GM18508 (cell line): ENCODE measurements around the gene ZSWIM5.
"Not testable (repeated sequence)": the region's sequence is repeated elsewhere in the genome, so short reads cannot be mapped to it uniquely, and the experiment has no call there.

ENCODE experiments used
- ATAC-seq: cut with Tn5 transposase; IDR thresholded peaks from one replicate; pipeline ENCODE4 v1.9.1; 2021; ENCODE audit warnings: moderate number of reproducible peaks; ENCODE audit not compliant: insufficient read depth, unreplicated experiment

ZSWIM5 gene

DNA sequence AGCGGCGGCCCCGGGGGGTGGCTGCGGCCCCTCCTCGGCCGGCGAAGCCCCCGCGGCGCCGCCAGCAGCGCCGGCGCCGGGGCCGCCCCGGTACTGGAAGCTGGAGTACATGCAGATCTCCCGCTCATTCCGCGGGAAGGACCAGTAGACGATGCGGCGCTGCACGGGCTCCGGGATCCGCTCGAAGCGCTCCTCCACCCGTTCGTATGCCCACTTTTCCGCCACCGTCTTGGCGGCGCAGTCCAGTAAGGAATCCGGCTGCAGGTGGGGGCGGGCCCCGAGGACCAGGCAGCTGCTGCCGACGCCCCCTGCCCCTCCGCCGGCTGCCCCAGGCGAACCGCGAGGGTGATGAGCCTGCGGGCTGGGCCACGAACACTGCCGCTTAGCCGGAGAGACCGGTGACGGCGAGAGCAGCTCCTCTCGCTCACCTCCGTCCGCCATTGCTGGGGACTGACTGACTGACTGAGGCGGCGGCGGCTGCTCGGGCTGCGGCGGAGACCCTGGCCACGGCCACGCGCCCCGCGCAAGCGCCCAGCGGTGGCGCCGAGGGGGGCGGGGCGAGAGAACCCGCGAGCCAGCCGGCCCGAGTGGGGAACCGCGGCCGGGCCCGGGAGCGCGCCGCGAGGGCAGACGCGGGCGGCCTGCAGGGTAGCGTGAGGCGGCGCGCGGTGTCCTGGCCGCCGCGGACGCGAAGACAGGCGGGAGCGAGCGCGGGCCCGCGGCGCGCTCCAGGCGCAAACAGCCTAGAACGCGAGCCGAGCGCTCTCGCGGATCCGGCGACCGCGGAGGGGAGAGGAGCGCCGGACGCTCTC is at the start of gene ZSWIM5:
Gene ZSWIM5, minus strand, starts transcription at position 696 of the 812 bp plus-strand sequence. Its CDS starts 255 bp downstream, at position 441.
- no peak for ATAC-seq

DNA sequence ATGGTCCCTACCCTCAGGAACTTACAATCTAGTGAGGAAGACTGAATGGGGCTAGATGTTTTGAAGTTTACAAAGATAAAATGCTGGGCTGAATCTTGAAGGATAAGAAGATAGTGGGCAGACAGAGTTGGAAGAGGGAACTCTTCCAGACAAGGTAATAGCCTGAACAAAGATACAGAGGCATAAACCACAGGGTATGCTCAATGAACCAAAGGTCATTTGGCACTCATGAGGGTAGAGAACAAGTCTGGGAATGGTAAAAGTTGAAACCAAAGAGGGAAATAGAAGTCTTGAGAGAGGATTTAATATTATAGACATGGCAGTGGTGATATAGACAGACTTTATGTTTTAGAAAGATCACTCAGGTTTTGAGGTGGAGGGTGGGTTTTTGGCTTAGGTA is 48.1 kb upstream of the ZSWIM5 start:
- no peak for ATAC-seq

DNA sequence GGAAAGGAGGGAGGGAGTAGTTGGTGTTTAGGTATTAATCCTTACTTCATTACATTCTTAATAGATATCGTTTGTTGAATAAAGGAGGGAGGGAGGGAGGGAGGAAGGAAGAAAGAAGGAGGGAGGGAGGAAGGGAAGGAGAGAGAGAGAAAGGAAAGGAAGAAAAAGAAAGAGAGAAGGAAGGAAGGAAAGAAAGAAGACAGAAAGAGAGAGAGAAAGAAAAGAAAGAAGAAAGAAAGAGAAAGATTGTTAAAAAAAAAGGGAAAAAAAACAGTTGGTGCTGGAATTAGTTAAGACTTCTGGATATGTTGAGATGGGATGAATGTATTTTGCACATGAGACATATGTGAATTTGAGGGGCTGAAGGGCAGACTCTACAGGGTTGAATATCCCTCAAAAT is 44.1 kb upstream of the ZSWIM5 start:
- ATAC-seq: no peak

DNA sequence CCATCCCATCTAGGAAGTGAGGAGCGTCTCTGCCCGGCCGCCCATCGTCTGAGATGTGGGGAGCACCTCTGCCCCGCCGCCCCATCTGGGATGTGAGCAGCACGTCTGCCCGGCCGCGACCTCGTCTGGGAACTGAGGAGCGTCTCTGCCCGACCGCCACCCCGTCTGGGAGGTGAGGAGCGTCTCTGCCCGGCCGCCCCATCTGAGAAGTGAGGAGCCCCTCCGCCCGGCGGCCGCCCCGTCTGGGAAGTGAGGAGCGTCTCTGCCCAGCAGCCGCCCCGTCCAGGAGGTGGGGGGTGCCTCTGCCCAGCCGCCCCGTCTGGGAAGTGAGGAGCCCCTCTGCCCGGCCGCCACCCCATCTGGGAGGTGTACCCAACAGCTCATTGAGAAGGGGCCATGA is 41.6 kb upstream of the ZSWIM5 start:
- not testable (repeated sequence) for ATAC-seq

DNA sequence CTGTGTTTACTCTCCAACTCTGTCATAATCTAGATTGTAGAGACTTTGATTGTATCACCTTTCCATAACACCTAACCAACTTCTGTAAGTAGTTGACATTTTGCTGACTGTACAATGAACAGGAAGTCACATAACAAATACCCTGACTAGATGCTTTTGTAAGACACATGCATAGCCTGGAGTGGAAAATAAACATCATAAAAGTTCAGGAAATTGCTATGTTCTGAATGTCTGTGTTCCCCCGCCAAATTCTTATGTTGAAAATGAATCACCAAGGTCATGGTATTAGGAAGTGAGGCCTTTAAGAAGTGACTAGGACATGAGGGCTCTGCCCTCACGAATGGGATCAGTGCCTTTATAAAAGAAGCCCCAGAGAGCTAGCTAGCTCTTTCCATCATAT is 40.4 kb upstream of the ZSWIM5 start:
- no peak for ATAC-seq

DNA sequence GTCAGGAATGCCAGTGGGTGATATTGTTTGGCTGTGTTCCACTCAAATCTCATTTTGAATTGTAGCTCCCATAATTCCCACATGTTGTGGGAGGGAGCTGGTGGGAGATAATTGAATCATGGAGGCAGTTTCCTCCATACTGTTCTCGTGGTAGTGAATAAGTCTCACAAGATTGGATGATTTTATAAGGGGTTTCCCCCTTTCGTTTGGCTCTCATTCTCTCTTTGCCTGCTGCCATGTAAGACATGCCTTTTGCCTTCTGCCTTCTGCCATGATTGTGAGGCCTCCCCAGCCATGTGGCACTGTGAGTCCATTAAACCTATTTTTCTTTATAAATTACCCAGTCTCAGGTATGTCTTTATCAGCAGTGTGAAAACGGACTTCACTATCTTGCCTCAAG is 40.0 kb upstream of the ZSWIM5 start:
- ATAC-seq: not testable (repeated sequence)

DNA sequence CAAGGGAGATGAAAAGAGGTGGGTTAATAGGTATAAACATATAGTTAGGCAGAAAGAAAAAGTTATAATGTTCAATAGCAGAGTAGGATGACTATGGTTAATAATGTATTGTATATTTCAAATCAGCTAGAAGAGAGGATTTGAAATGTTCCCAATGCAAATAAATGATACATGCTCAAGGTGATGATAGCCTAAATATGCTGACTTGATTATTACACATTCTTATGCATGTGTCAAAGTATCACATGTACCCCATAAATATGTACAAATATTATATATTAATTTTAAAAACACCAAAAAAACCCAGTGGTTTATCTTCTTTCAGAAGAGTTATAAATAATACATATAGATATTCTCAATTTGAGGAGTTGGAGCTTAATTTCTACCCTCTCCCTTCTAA is 38.3 kb upstream of the ZSWIM5 start:
- ATAC-seq: no peak

DNA sequence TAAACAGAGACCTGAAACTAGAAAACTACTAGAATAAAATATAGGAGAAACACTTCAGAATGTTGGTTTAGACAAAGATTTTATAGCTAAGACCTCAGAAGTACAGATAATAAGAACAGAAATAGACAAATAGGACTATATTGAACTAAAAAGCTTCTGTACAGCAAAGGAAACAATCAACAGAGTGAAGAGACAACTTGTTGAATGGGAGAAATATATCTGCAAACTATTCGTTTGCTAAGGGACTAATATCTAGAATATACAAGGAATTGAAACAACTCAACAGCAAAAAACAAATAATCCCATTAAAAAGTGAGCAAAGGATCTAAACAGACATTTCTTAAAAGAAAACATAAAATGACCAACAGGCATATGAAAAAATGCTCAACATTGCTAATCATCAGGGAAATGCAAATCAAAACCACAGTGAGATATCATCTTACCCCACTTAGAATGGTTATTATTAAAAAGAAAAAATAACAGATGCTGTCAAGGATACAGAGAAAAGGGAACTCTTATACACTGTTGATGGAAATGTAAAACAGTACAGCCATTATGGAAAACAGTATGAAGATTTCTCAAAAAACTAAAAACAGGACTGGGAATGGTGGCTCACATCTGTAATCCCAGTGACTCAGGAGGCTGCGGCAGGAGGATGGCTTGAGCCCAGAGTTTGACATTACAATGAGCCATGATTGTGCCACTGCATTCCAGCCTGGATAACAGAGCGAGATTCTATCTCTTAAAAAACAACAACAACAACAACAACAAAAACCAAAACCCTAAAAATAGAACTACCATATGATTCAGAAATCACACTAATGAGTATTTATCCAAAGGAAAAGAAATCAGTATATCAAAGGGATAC is 37.3 kb upstream of the ZSWIM5 start:
- ATAC-seq: no peak

DNA sequence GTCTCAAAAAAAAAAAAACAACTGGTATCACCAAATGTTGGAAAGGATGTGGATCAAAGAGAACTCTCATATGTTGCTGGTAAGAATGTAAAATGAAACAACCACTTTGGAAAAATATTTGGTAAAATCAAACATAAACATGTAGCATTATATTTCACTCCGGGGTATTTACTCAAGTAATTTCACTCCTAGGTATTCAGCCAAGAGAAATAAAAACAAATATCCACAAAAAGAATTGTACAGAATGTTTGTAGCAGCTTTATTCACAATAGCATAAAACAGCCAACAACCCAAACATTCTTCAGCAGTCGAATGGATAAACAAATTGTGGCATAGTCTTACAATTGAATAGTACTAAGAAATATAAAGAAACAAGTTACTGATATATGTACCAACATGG is 32.4 kb upstream of the ZSWIM5 start:
- no peak for ATAC-seq

DNA sequence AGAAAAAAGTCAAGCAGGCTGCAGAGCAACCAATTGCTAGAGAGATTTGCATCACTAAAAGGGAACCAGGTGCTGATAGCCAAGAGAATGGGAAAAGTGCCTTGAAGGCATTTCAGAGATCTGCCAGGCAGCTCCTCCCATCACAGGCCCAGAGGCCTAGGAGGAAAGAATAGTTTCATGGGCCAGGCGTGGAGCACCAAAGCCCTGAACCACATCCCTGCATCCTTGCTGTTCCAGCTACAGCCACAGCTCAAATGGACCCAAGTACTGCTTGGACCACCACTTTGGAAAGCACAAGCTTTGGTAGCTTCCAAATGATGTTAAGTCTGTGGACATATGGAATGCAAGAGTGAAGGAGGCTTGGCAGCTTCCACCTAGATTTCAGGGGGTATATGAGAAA is 29.7 kb upstream of the ZSWIM5 start:
- no peak for ATAC-seq

DNA sequence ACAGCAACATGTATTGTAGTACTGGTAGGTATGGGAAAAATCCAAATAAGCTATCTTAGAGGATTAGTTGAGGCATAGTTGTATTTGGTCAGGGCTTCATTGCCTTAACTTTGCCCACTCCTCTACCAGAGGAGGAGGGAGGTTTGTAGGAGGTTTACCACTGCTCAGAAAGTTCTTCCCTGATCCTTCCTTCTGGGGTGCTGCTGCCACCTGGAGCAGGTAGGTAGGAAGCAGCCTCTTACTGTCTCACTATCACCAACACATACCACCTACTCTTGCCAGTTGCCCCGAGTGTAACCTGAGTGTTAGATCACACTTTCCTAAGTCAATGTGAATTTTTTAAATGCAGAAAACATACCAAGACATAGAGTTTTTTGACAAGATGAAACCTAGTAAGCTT is 24.1 kb upstream of the ZSWIM5 start:
- ATAC-seq: no peak

DNA sequence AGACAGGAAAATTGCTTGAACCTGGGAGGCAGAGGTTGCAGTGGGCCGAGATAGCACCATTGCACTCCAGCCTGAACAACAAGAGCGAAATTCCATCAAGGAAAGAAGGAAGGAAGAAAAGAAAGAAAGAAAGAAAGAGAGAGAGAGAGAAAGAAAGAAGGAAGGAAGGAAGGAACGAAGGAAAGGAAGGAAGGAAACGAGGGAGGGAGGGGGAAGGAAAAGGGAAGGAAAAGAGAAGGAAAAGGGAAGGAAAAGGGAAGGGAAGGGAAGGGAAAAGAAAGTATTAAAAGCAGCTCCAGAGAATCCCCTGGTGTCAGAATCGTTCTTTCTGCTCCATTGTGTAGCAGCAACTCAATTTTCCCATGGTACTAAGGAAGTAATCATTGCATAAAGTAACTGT is 19.2 kb upstream of the ZSWIM5 start:
- no peak for ATAC-seq

DNA sequence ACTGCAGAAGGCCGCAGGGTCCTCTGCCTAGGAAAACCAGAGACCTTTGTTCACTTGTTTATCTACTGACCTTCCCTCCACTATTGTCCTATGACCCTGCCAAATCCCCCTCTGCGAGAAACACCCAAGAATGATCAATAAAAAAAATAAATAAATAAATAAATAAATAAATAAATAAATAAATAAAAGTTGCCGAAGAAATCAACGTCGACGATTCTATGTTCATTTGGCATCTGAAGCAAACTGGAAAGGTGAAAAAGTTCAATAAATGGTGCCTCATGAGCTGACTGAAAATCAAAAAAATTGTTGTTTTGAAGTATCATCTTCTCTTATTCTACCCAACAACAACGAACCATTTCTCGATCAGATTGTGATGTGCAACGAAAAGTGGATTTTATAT is 17.3 kb upstream of the ZSWIM5 start:
- not testable (repeated sequence) for ATAC-seq

DNA sequence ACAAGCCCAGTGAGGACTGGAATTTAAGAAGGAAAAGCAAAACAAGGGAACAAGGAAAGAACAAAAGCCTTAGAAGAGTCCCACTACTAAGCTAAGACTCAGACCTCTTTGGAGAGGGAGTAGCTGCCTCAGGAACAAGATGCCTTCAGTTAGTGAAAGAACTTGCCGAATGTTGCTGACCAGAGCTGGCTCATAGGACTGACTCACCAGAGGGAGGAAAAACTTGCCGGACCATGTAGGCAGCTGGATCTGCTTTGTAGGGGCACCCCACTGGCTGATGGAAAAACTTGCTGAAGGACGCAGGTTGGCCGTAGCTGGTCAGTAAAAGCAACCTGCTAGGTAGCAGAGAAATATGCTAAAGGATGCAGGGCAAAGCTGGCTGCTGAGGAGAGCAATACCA is 15.3 kb upstream of the ZSWIM5 start:
- no peak for ATAC-seq

DNA sequence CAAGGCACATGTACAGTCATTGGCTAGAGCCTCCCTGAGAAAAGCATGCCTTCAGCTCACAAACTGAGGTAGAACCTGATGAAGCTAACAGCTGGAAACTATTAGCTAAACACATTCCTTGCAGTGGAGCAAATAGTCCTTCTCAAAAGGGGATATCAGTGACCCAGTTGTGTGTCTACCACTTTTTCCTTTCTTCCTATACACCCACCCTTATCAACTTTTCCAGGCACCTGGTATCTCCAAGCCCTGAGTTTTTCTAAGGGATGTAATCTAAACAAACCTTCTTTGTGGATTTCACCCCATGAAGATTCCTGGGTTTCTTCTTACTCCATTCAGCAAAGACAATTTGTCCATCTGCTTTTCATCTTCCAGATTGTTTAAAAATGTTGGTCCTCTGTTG is 10.5 kb upstream of the ZSWIM5 start:
- ATAC-seq: no peak

DNA sequence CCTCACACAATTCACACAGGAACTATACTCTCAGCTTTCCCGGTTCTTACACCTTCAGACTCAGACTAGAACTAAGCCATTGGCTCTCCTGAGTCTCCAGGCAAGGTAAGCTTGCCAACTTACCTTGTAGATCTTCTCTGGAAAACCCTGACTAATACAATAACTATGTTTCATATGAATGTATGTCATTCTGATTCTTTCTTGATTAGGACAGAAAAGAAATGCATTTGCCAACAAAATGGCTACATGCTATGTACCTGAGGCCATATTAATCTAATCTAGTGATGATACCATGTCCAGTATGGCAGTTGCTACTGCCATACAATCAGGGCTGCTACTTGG is 9.8 kb upstream of the ZSWIM5 start:
- no peak for ATAC-seq

DNA sequence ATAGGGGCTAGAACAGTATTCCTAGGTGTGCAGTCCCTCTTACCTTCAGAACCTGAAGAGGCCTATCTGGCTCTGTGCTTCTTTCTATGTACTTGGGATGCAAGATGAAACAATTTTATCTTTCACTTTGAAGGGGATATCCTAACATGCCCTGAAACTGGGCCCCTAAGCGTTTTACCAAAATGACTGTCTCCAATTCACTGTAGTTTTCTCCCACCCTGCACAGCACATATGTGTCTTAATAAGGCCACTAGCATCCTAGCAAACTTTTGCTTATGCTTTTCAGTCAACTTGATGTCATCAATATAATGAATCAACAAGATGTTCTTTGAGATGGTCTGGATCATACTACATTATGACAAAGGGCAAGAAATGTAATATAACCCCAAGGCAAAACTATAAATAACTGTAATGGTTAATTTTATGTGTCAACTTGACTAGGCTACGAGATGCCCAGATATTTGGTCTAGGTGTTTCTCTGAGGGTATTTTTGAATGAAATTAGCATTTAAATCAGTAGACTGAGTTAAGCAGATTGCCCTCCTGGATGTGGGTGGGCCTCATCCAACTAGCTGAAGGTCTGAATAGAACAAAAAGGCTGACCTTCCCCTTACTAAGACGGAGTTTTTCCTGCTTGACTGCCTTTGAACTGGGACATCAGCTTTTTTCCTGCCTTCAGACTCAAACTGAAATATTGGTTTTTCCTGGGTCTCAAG is 9.2 kb upstream of the ZSWIM5 start:
- ATAC-seq: no peak

DNA sequence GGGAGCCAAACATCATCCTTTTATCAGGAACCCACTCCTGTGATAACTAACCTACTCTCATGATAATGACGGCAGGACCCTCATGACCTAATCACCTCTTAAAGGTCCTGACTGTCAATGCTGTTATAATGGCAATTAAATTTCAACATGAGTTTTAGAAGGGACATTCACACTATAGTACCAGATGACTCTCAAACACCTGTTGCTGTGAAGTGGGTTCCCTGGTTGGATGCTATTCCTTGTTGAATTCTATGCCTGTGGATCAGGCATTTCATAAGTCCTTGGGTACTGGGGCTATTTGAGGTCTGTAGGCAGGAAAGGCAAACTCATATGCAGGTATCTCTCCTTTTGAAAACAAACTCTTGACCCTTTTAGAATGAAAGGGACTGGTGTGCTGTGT is 7.5 kb upstream of the ZSWIM5 start:
- no peak for ATAC-seq

DNA sequence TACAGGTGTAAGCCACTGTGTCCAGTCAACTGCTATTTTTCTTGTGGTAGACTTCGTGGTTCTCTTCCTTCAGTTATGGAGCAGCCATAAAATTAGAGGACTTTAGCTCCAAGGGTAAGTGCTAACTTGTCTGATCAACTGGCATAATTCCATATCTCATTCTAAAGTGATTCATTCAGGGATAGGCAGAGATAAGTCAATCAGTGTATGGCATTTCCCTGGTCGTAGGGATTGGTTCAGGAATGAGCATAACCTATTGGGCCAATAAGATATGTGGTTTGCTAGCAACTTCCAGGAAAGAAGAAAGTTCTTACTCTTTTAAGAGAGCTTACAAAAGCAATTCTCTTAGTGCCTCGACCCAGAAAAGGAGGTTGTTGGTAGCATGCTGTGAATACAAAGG is 4.7 kb upstream of the ZSWIM5 start:
- no peak for ATAC-seq

DNA sequence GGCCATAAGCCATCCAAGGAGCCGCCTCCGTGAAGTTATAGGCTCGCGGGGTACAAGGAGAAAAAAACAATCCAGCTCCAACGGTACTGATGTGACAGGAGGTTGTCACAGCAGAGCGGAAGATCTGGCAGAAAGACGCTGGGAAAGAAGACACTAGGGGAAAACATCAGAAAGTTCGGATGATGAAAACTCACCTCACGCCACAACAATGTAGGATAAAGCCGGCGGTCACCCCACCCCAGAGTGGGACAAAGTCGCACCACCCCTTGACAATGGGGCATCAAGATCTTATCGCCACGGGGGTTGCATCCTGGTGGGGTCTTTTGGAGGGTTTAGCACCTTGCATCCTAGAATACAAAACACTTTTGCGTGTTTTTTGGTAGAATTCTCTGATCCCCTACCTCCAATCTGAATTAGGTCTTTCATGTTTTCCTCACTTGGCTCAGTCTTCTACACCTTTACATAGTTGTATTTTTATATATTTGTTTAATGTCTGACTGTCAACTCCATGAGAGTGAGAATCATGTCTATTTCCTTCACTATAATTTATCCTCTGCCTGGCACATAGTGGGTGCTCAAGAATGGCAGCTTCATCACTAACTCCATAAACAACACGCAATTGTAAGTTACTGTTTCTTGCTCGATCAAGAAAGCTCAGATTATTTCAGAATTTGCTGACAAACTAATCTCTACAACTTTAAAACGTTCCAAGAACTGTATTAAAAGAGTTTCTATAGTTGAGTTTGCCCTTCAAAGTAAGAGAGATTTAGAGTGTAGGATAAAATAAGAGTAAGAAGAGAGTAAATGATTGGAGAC is 611 bp upstream of the ZSWIM5 start:
- no peak for ATAC-seq
